WTC11 (cell line): Measurements from ENCODE around the gene PIK3C2G. TPM values are rescaled to one million over a fixed set of nuclear protein-coding genes. Genes with fewer than 3 reads are reported as not detected.
"Not testable (repeated sequence)": the region's sequence is repeated elsewhere in the genome, so short reads cannot be mapped to it uniquely, and the experiment has no call there.

ENCODE experiments used
- ATAC-seq: fragments of 200-7000 bp; cut with Tn5 transposase; 2 replicates; pipeline ENCODE4 v1.10.0; 2021; ENCODE audit warnings: mild to moderate bottlenecking, moderate library complexity
- CTCF ChIA-PET: fragments of 300-600 bp; sonication (Branson Sonifier 250); formaldehyde crosslinking; loops from one replicate; lab custom pipeline; 2021; ENCODE audit warnings: antibody characterized with exemption; lab: Charles Lee
- POLR2A ChIA-PET: fragments of 350-600 bp; sonication (Branson Sonifier 250); formaldehyde crosslinking; loops from one replicate; lab custom pipeline; 2021; ENCODE audit warnings: antibody characterized with exemption; lab: Charles Lee
- DNase-seq: peaks from one replicate; pipeline ENCODE4 v3.0.0; 2021; ENCODE audit warnings: low spot score
- H3K27ac Mint-ChIP-seq: 2 replicates; pipeline ENCODE4 v1.8.0; 2021; ENCODE audit warnings: mixed read lengths
- H3K27me3 Mint-ChIP-seq: 2 replicates; pipeline ENCODE4 v1.8.0; 2021; ENCODE audit warnings: low read depth, mild to moderate bottlenecking, moderate library complexity, mixed read lengths
- H3K36me3 Mint-ChIP-seq: 2 replicates; pipeline ENCODE4 v1.8.0; 2021; ENCODE audit warnings: mixed read lengths
- H3K4me1 Mint-ChIP-seq: 2 replicates; pipeline ENCODE4 v1.8.0; 2022; ENCODE audit warnings: mixed read lengths
- H3K4me3 Mint-ChIP-seq: 2 replicates; pipeline ENCODE4 v1.8.0; 2021; ENCODE audit warnings: mild to moderate bottlenecking, moderate library complexity, mixed read lengths
- H3K9me3 Mint-ChIP-seq: 2 replicates; pipeline ENCODE4 v1.8.0; 2021; ENCODE audit warnings: mixed read lengths
- ATF1 ChIP-seq: sonication (generic); formaldehyde crosslinking; IDR thresholded peaks from 2 replicates; pipeline ENCODE4 v1.8.1; 2023; ENCODE audit warnings: mild to moderate bottlenecking, moderate library complexity, missing genetic modification reagents
- CREM ChIP-seq: sonication (generic); formaldehyde crosslinking; IDR thresholded peaks from 2 replicates; pipeline ENCODE4 v1.8.1; 2022; ENCODE audit warnings: mild to moderate bottlenecking, missing genetic modification reagents, moderate library complexity
- ETV6 ChIP-seq: sonication (generic); formaldehyde crosslinking; IDR thresholded peaks from 2 replicates; pipeline ENCODE4 v1.8.1; 2022; ENCODE audit warnings: mild to moderate bottlenecking, missing genetic modification reagents
- FOXP1 ChIP-seq: sonication (generic); formaldehyde crosslinking; IDR thresholded peaks from 2 replicates; pipeline ENCODE4 v1.8.0; 2022; ENCODE audit warnings: missing genetic modification reagents, mild to moderate bottlenecking, moderate library complexity, borderline replicate concordance
- NFE2L1 ChIP-seq: sonication (generic); formaldehyde crosslinking; IDR thresholded peaks from 2 replicates; pipeline ENCODE4 v1.8.1; 2023; ENCODE audit warnings: missing genetic modification reagents
- TEAD4 ChIP-seq: sonication (generic); formaldehyde crosslinking; IDR thresholded peaks from 2 replicates; pipeline ENCODE4 v1.8.0; 2022; ENCODE audit warnings: mild to moderate bottlenecking, missing genetic modification reagents
- ZNF138 ChIP-seq: sonication (generic); formaldehyde crosslinking; conservative IDR thresholded peaks from 2 replicates; pipeline ENCODE4 v1.8.1; 2022; ENCODE audit warnings: mild to moderate bottlenecking, moderate library complexity, missing genetic modification reagents
- ZNF317 ChIP-seq: sonication (generic); formaldehyde crosslinking; IDR thresholded peaks from 2 replicates; pipeline ENCODE4 v1.8.1; 2023; ENCODE audit warnings: low read depth, mild to moderate bottlenecking, moderate library complexity, missing genetic modification reagents, borderline replicate concordance
- ZNF671 ChIP-seq: fragments of 250-450 bp; sonication (Bioruptor Pico); IDR thresholded peaks from 2 replicates; pipeline ENCODE4 v1.8.0; 2021; ENCODE audit warnings: mild to moderate bottlenecking
- total RNA-seq: library from RNA; stranded (reverse); gene quantifications from 3 replicates; pipeline ENCODE4 v1.2.3, GENCODE V29; 2021
- TF ChIP-seq, protein P1 (sequence below): fragments of 250-450 bp; sonication (Bioruptor Pico); IDR thresholded peaks from 2 replicates; pipeline ENCODE4 v1.9.0; 2021; ENCODE audit warnings: mild to moderate bottlenecking, borderline replicate concordance
- TF ChIP-seq, protein P2 (sequence below): fragments of 200-600 bp; IDR thresholded peaks from 2 replicates; pipeline ENCODE4 v1.8.0; 2022; ENCODE audit warnings: antibody characterized with exemption
- TF ChIP-seq, protein P3 (sequence below): sonication (generic); formaldehyde crosslinking; IDR thresholded peaks from 2 replicates; pipeline ENCODE4 v1.8.1; 2022; ENCODE audit warnings: mild to moderate bottlenecking, moderate library complexity, missing genetic modification reagents

Gene PIK3C2G
- total RNA-seq, 1 experiment from 2014 or later, result not detected

DNA sequence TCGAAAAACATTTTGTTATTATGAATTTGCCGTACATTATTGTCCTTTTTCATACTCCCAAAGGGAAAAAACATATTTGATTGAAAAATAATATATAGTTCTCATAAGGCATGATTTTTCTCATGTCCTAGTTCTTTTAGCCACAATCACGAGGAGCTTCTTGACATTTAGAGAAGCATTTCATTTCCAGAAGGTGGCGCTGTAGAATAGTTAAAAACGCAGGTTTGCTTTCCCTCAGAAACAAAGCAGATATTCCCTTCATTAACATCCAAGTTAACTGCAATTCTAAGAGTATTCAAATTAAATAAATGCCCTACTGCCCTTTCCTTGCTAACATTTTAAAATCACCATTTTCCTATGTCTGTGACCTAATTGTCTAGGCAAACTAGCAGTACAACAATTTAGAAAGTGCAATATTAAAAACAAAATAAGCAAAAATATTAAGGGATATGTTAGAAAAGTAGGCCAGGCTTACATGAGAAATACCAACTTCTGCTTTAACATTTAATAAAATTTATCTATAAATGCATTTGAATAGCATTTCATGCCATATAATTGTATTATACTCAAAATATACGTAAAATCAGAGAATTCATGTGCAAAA lies 10.9 kb upstream of the PIK3C2G start:
- no peaks in the 10 kb centered on the region for H3K27me3 Mint-ChIP-seq
- H3K27ac Mint-ChIP-seq, result no peak overlapping the region
- ChIA-PET CTCF (interaction anchor here (0.6 to 1.8 kb wide), 13 partner anchors 9 to 995 kb away, joined by 3 to 29 read pairs (median 4); partner anchors contain the start of gene PIK3C2G), POLR2A (no interaction called here)
- peaks cover 6% of the 10 kb centered on the region; the same call in 1 of the 2 replicates for H3K4me1 Mint-ChIP-seq
- H3K9me3 Mint-ChIP-seq, result no peaks in the 10 kb centered on the region
- no peak overlapping the region for H3K4me3 Mint-ChIP-seq
- H3K36me3 Mint-ChIP-seq, result no peaks in the 10 kb centered on the region
- TF ChIP-seq, protein P1, sequence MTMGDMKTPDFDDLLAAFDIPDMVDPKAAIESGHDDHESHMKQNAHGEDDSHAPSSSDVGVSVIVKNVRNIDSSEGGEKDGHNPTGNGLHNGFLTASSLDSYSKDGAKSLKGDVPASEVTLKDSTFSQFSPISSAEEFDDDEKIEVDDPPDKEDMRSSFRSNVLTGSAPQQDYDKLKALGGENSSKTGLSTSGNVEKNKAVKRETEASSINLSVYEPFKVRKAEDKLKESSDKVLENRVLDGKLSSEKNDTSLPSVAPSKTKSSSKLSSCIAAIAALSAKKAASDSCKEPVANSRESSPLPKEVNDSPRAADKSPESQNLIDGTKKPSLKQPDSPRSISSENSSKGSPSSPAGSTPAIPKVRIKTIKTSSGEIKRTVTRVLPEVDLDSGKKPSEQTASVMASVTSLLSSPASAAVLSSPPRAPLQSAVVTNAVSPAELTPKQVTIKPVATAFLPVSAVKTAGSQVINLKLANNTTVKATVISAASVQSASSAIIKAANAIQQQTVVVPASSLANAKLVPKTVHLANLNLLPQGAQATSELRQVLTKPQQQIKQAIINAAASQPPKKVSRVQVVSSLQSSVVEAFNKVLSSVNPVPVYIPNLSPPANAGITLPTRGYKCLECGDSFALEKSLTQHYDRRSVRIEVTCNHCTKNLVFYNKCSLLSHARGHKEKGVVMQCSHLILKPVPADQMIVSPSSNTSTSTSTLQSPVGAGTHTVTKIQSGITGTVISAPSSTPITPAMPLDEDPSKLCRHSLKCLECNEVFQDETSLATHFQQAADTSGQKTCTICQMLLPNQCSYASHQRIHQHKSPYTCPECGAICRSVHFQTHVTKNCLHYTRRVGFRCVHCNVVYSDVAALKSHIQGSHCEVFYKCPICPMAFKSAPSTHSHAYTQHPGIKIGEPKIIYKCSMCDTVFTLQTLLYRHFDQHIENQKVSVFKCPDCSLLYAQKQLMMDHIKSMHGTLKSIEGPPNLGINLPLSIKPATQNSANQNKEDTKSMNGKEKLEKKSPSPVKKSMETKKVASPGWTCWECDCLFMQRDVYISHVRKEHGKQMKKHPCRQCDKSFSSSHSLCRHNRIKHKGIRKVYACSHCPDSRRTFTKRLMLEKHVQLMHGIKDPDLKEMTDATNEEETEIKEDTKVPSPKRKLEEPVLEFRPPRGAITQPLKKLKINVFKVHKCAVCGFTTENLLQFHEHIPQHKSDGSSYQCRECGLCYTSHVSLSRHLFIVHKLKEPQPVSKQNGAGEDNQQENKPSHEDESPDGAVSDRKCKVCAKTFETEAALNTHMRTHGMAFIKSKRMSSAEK, result no peak
- no peak for TF ChIP-seq TEAD4 (CRISPR knock-in tag)
- TF ChIP-seq, protein P2, sequence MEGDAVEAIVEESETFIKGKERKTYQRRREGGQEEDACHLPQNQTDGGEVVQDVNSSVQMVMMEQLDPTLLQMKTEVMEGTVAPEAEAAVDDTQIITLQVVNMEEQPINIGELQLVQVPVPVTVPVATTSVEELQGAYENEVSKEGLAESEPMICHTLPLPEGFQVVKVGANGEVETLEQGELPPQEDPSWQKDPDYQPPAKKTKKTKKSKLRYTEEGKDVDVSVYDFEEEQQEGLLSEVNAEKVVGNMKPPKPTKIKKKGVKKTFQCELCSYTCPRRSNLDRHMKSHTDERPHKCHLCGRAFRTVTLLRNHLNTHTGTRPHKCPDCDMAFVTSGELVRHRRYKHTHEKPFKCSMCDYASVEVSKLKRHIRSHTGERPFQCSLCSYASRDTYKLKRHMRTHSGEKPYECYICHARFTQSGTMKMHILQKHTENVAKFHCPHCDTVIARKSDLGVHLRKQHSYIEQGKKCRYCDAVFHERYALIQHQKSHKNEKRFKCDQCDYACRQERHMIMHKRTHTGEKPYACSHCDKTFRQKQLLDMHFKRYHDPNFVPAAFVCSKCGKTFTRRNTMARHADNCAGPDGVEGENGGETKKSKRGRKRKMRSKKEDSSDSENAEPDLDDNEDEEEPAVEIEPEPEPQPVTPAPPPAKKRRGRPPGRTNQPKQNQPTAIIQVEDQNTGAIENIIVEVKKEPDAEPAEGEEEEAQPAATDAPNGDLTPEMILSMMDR, result peak; percentile 50
- no peak for TF ChIP-seq ZNF138 (CRISPR knock-in tag)
- DNase-seq (no peak), ATAC-seq (0 out of 2 replicates have a peak, but pooled peaks have one; percentile 44)

DNA sequence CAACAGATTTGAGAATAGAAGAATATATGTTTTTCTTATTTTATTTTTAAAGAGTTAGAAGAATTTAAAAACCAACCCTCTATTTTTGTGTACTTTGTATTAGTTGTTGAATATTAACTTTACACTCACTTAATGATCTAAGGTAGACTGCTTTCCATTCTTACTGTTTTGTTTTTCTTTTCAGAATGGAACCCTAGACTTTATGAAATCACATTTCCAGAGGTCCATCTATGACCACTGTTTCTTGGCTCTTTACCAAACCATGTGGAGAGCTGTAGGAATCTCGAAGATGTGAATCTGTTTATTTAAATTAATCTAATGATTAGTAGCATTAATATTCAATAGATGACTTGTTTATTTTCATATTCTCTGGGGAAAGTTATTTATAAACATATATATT lies 7.2 kb upstream of the PIK3C2G start:
- no peak for DNase-seq
- peaks cover 6% of the 10 kb centered on the region; the same call in 1 of the 2 replicates for H3K4me1 Mint-ChIP-seq
- ChIA-PET POLR2A (no interaction called here), CTCF (no interaction called here)
- H3K4me3 Mint-ChIP-seq, result no peak overlapping the region
- no peak for TF ChIP-seq NFE2L1 (CRISPR knock-in tag)
- H3K27ac Mint-ChIP-seq, result no peak overlapping the region
- no peaks in the 10 kb centered on the region for H3K27me3 Mint-ChIP-seq
- H3K9me3 Mint-ChIP-seq, result no peaks in the 10 kb centered on the region
- no peak for ATAC-seq
- H3K36me3 Mint-ChIP-seq, result no peaks in the 10 kb centered on the region

DNA sequence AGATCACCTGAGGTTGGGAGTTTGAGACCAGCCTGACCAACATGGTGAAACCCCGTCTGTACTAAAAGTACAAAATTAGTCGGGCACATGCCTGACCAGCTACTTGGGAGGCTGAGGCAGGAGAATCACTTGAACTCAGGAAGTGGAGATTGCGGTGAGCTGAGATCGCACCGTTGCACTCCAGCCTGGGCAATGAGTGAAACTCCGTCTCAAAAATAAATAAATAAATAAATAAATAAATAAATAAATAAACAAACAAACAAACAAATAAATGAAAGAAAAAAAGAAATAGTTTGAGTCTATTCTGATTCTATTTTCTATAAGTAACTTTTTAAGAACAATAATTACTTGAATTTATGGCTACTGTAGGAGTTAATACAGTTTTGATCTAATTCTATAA lies 6.3 kb upstream of the PIK3C2G start:
- H3K27ac Mint-ChIP-seq, H3K27me3 Mint-ChIP-seq, POLR2A ChIA-PET, H3K36me3 Mint-ChIP-seq, H3K4me3 Mint-ChIP-seq, CTCF ChIA-PET, H3K9me3 Mint-ChIP-seq, DNase-seq, ATAC-seq, H3K4me1 Mint-ChIP-seq: not testable (repeated sequence)

DNA sequence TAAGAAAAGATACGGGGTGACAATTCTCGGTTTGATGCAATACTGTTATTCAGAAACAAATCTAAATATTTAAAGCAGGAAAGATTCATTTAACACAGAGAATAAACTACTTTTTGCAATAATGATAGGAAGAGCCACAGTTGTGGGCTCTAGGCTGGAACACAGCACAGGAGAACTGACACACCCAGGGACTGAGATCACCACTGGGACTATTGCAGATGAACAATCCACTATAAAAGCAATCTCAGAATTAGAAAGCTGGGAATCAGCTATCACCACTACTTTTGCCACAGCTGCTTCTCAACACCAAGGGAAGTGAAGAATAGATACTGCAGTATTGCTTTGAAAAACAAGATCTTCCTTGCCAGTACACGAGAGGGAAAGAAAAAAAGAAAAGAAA lies 4.1 kb upstream of the PIK3C2G start:
- TF ChIP-seq FOXP1 (no peak), ETV6 (CRISPR knock-in tag) (no peak)
- TF ChIP-seq, all 79 proteins: peak for 0
- Mint-ChIP-seq H3K36me3 (no peaks in the 10 kb centered on the region), H3K9me3 (no peaks in the 10 kb centered on the region), H3K27ac (no peak overlapping the region), H3K27me3 (no peaks in the 10 kb centered on the region), H3K4me1 (peaks cover 15% of the 10 kb centered on the region), H3K4me3 (no peak overlapping the region)
- ATAC-seq, result no peak
- ChIA-PET CTCF (no interaction called here), POLR2A (no interaction called here)
- DNase-seq, result no peak

DNA sequence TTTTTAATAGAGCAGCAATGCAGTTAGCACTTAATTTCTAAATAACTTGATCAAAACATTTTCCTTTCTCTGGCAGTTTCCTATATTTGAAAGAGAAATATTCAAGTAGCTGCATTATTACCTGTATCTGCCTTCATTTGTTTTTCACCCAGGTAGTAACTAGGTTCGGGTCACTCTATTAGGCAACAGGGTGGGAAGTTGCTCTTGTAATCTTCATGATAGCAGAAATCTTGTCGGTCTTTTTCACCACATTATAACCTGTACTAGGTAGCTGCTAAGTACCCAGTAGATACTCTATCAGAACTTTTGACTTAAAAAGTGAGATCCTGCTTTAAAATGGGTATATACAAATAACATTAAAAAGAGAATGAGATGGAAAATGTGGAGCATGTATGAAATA lies 2.4 kb upstream of the PIK3C2G start:
- no peak for ATAC-seq
- POLR2A ChIA-PET, result no interaction called here
- Mint-ChIP-seq H3K36me3 (no peaks in the 10 kb centered on the region), H3K27me3 (no peaks in the 10 kb centered on the region), H3K27ac (no peak overlapping the region), H3K4me3 (no peak overlapping the region), H3K9me3 (no peaks in the 10 kb centered on the region), H3K4me1 (peaks cover 15% of the 10 kb centered on the region)
- no peak for DNase-seq
- CTCF ChIA-PET, result interaction anchor here (1.7 kb wide), 1 partner anchor 9 kb away, joined by 5 read pairs; no protein-coding TSS in a partner anchor
- TF ChIP-seq ZNF317 (CRISPR knock-in tag) (no peak), CREM (CRISPR knock-in tag) (no peak), ZNF671 (CRISPR knock-in tag) (no peak), ATF1 (CRISPR knock-in tag) (no peak)
- TF ChIP-seq, protein P3, sequence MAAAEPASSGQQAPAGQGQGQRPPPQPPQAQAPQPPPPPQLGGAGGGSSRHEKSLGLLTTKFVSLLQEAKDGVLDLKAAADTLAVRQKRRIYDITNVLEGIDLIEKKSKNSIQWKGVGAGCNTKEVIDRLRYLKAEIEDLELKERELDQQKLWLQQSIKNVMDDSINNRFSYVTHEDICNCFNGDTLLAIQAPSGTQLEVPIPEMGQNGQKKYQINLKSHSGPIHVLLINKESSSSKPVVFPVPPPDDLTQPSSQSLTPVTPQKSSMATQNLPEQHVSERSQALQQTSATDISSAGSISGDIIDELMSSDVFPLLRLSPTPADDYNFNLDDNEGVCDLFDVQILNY (CRISPR knock-in tag), result no peak
- TF ChIP-seq, protein P1, result no peak
